ENCODE results near the gene TAF1D. TPM values are rescaled to one million over a fixed set of nuclear protein-coding genes. Genes with fewer than 3 reads are reported as not detected.

The TAF1D gene
- total RNA-seq, 1 experiment from 2014 or later = 167 TPM

DNA sequence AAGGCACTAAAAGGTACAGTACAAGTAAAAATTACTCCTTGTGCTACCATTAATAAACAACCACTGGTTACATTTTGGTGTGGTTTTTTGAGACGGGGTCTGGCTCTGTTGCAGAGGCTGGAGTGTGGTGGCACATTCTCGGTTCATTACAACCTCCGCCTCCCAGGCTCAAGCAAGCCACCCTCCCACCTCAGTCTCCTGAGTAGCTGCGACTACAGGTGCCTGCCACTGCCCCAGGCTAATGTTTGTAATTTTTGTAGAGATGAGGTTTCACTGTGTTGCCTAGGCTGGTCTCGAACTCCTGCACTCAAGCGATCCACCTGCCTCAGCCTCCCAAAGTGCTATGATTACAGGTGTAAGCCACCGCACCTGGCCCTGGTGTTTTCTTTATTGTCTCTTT lies 20.8 kb downstream of the TAF1D start:
- no peak for DNase-seq (ENCODE audit: low read depth)

GRCh38 chr11:93719310-93719709 lies 22.0 kb downstream of the TAF1D start:
- DNase-seq (ENCODE audit: low read depth) = no peak

DNA sequence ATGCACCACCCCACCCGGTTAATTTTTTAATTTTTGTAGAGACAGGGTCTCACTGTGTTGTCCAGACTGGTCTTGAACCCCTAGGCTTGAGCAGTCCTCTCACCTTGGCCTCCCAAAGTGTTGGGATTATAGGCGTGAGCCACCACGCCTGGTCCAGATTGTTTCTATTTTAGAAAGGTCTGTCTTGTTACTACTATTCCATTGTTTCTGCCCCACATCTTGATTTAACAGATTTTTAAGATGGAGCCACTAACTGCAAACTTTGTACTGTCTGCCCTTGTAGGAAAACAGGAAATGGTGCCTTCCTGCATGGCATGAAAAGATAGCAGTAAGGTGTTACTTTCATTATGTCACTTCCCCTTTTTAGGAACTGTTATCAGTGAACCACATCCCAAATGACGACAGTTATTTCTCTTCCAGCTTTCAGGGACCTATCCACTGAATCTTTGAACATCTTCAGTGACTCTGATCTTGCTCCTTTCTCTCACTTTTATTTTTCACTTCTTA lies 23.2 kb downstream of the TAF1D start:
- no peak for DNase-seq (ENCODE audit: low read depth)

DNA sequence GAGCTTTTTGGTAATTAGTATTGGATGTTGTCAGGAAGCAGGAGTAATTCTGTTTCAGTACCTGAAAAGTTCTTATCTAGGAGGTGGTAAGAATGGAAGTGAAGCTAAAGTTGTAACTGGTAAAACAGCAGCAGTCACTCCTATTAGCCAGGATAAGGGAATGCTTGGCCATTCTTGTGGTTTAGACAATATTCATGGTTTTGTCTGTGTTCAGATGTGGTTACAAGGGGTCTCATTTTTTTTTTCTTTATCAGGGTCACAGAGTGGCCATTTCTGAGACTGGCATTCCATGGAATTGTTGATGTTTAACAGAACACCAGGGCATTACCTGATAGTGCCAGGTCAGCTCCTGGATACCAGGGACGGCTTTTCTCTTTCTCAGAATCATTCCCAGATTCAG lies 23.8 kb downstream of the TAF1D start:
- no peak for DNase-seq (ENCODE audit: low read depth)

DNA sequence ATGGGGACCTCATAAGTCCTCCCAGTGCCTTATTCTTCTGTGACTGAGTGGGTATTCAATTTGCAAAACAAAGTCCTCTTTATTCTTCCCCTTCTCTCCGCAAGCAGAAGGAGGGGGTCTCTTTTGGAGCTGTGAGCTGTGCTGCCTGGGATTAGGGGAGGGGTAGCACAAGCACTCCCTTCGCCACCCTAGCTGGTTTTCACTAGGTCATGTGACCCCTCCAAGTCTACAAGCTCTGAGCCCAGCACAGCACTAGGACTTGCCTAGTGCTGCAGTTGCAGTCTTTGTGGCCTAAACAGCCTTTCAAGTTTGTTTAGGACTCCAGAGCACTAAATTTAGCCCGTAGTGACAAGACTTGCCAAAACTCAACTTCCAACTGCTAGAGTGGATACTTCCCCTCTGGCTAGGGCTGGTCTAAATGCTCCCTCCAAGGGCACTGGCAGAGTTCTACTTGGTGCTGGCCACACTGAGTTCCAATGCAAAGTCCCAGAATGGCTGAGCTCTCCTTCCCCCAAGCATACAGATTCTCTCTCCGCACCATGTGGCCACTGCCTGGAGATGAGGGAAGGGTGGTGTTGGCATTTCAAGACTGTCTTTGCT lies 25.4 kb downstream of the TAF1D start:
- DNase-seq (ENCODE audit: low read depth) = no peak

GRCh38 chr11:93712678-93713077 lies 28.6 kb downstream of the TAF1D start:
- no peak for DNase-seq (ENCODE audit: low read depth)

DNA sequence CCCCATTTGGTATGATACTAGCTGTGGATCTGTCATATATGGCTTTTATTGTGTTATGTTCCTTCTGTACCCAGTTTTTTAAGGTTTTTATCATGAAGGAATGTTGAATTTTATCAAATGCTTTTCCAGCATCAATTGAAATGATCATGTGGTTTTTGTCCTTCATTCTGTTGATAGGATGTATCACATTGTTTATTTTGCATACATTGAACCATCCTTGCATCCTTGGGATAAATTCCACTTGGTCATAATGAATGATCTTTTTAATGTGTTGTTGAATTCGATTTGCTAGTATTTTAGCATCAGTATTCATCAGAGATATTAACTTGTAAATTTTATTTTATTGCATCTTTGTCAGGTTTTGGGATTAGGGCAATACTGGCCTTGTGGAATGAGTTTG lies 31.1 kb downstream of the TAF1D start:
- DNase-seq (ENCODE audit: low read depth) = no peak

DNA sequence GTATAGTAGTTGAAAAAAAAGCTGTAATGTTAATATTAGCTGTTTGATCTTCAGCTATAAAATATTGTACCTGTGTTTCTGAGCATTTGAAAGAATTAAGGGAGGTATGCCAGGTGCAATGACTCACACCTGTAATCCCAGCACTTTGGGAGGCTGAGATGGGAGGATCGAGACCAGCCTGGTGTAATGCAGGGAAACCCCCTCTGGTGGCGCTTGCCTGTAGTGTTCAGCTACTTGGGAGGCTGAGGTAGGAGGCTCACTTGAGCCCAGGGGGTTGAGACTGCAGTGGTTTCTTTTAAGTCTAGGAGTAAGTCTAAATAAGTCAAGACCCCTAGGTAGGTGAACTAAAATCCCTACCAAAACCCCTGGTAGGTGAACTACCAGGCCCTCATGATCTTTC lies 37.1 kb downstream of the TAF1D start:
- DNase-seq (ENCODE audit: low read depth) = no peak

DNA sequence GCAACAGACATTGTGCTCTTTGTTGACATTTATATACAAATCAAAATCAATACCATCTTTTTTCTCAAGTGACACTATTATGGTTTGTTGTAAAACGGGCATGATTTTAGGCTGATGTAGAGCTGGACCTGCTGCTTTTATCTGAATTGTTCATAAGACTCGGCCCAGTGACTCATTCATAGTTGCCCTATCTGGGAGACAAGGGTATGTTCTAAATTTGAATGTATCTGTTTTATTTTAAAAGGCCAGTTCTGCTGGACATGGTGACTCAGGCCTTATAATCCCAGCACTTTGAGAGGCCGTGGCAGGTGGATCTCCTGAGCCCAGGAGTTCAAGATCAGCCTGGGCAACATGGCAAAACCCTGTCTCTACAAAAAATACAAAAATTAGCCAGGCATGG lies 40.5 kb downstream of the TAF1D start:
- DNase-seq (ENCODE audit: low read depth) = no peak

DNA sequence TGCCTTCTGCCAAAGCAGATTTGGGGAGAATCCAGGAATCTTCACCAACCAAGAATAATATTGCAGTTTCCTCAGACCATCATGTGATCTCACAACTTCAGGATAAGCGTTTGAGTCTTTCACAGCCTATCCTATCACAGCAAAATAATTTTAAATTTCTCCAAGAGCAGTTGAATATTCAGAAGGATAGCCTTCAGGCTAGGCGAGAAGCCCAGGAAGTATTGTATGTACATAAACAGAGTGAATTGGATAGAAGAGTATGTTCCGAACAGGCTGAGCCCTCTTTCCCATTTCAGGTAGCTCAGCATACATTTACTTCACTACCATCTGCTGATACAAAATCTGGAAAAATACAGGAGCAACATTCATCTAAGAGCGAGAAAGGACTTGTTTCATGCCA lies 43.7 kb downstream of the TAF1D start:
- no peak for DNase-seq (ENCODE audit: low read depth)

DNA sequence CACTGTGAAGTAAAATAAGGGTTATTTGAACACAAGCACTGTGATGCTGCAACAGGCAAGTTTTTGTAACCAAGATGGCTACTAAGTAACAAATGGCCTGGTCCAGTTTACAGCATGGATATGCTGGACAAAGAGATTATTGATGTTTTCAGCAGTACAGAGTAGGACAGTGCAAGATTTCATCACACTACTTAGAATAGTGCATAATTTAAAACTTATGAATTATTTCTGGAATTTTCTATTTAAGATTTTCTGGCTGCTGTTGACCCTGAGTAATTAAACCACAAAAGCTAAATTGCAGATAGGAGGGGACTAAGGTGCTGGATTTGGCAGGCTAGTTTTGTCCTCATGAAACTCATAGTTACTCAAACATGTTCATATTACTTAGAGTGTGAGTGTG lies 46.7 kb downstream of the TAF1D start:
- no peak for DNase-seq (ENCODE audit: low read depth)

GRCh38 chr11:93694109-93694508 lies 47.2 kb downstream of the TAF1D start:
- no peak for DNase-seq (ENCODE audit: low read depth)

GRCh38 chr11:93689240-93689639 lies 52.1 kb downstream of the TAF1D start:
- DNase-seq (ENCODE audit: low read depth) = no peak

GRCh38 chr11:93686812-93687211 lies 54.5 kb downstream of the TAF1D start:
- no peak for DNase-seq (ENCODE audit: low read depth)

GRCh38 chr11:93686226-93686625 lies 55.1 kb downstream of the TAF1D start:
- no peak for DNase-seq (ENCODE audit: low read depth)

Other genes with a start within 250 kb of the TAF1D start
- gene SMCO4, start 198.1 kb downstream of the TAF1D start, total RNA-seq (2014; rRNA removed; shearing (Covaris generic)) = 27.5 and 49.1 TPM in 2 replicates
- gene CEP295, start 79.8 kb downstream of the TAF1D start, total RNA-seq (2014; rRNA removed; shearing (Covaris generic)) = 18.5 and 20.6 TPM in 2 replicates
- 13.5 and 18.2 TPM in 2 replicates for gene C11orf54, start 177 bp upstream of the TAF1D start, total RNA-seq (2014; rRNA removed; shearing (Covaris generic))
- gene MED17, start 42.8 kb upstream of the TAF1D start, total RNA-seq (2014; rRNA removed; shearing (Covaris generic)) = 30.7 and 31.3 TPM in 2 replicates
- gene VSTM5, start 109.1 kb upstream of the TAF1D start, total RNA-seq (2014; rRNA removed; shearing (Covaris generic)) = not detected in 2 replicates